PC-3 (cell line): ENCODE results near the gene STX1A.

Experiments used
- CTCF ChIP-seq: fragments of 300-600 bp; sonication (generic); conservative IDR thresholded peaks from 2 replicates; pipeline ENCODE4 v1.5.1; 2017; ENCODE audit warnings: antibody characterized with exemption, low read depth, mild to moderate bottlenecking, low read length
- EZH2 ChIP-seq: fragments of 300-600 bp; sonication (generic); IDR thresholded peaks from one replicate; pipeline ENCODE4 v1.6.1; 2017; ENCODE audit warnings: antibody characterized with exemption, mild to moderate bottlenecking, low read length; ENCODE audit not compliant: unreplicated experiment
- EZH2phosphoT487 ChIP-seq: fragments of 300-600 bp; sonication (generic); IDR thresholded peaks from 2 replicates; pipeline ENCODE4 v1.6.1; 2018; ENCODE audit warnings: mild to moderate bottlenecking, antibody characterized with exemption, low read length, borderline replicate concordance

GRCh38 chr7:73726083-73726466 is 6.6 kb upstream of the STX1A start:
- 0 out of 2 replicates have a peak, but pooled peaks have one; percentile 3 for TF ChIP-seq CTCF
- no peak for TF ChIP-seq EZH2phosphoT487
- TF ChIP-seq EZH2: no peak
